ENCODE measurements around the gene TBC1D3.
"Not testable (repeated sequence)": the region's sequence is repeated elsewhere in the genome, so short reads cannot be mapped to it uniquely, and the experiment has no call there.

TBC1D3 gene

DNA sequence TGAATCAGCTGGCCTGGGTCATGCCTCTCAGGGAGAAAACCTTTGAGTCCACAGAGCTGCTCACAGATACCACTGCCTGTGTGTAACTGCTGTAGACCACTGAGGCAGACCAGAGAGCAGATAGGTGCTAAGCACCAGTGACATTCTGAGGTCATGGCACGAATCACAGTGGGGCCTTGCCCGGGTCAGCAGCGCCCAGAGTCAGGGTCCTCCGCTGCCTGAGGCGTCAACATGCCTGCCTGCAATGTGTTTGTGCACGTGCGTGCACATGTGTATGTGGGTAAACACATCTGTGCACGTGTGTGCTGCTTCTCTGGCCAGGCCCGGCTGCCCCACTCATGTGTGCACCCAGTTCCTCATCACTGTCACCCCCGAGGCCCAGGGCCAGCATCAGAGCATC, at the start of gene TBC1D3:
Gene TBC1D3, minus strand, starts transcription at position 101 of the 400 bp plus-strand sequence. CDS start 1,526 bp downstream, outside the sequence.
- DNase-seq (ENCODE audit: low read depth): not testable (repeated sequence)

DNA sequence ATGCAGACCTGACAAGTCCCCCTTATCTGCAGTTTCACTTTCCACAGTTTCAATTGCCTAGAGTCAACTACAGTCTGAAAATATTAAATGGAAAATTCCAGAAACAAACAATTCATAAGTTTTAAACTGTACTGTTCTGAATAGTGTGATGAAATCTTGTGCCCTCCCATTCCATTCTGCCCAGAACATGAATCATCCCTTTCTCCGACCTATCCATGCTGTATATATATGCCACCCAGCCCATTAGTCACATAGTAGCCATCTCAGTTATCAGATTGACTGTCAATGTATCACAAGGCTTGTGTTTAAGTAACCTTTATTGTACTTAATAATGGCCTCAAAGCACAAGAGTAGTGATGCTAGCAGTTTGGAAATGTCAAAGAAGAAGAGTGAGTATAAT, 40.4 kb upstream of the TBC1D3 start:
- not testable (repeated sequence) for DNase-seq (ENCODE audit: low read depth)

DNA sequence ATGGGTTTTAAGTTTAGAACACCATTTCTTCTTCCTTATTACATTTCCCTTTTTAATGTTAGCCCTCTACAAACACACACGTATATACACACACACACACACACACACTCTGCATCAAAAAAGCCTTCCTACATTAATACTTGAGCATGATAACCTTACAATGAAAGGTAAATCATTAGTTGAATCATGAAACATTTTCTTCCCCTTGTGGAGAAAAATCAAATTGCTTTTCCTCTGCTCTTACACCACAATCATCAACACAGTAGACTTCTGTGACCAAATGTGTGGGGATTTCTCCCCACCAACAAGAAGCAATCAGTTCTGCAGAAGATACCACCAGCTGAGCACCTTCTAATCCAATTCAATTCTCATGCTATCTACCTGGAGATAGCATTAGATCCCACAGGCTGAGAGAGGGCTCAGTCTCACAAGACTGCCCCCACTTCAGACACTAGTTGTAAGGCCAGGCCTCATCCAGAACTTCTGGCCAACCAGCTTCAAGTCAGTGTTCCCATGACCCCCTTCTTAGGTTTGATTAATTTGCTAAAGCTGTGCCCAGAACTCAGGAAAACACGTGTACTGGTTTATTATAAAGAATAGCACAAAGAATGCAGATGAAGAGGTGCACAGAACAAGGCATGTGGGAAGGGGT, 33.6 kb upstream of the TBC1D3 start:
- DNase-seq (ENCODE audit: low read depth): not testable (repeated sequence)

DNA sequence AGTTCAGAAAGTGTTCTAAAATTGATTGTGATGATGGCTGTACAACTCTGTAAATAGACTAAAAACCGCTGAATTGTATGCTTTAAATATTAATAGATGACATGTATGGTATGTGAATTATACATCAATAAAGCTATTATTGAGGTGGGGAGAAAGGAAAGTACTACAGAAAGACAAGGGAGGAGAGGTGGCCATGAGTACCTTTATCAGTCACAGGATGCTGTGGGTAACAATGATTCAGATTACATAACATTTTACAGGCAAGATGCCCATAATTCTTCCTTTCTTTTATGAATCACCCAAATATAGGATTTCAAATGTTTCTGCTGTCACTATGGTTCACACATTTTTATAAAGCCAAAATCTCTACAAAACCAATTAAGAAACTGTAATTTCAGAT, 28.5 kb upstream of the TBC1D3 start:
- DNase-seq (ENCODE audit: low read depth): not testable (repeated sequence)

DNA sequence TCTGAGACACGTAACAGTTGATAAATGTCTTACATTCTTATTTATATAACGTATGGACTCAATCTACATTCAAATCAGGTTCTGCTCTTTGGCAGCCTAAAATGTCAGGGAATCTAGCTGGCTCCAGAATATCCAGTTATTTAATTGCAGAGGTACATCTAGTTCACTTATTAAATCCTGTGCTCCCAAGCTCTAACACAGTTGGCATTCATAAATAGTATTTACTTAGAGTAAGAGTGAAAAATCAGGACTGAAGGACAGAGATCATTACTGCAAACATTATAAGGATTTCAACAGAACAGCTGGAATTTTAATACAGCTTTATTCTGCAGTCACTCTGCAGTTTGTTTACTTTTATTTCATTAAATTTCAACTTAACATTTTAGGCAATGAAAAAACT, 7.9 kb upstream of the TBC1D3 start:
- DNase-seq (ENCODE audit: low read depth): not testable (repeated sequence)

DNA sequence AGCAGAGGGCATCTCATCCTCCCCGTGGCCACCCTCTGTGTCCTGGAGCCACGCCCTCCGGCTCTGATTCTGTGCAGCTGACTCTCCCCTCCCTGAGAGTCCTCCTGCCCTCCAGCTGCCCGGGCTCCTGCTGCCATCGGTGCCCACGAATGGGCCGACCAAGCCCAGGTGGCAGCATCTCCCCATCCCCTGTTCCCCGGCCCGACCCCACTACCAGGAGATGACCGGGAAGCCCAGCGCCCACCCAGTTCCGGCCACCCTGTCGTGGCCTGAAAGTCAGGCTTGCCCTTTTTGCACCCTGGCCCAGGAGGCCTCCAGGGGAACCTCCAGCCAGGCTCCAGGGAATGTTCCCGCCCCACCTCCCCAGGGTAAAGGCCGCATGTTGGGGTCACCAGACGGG, 57.5 kb downstream of the TBC1D3 start:
- DNase-seq (ENCODE audit: low read depth): not testable (repeated sequence)
